Esophagus muscularis mucosa (tissue), 3 donors: ENCODE data around the gene LGALS16.

Source experiments
- CTCF ChIP-seq, 3 experiments: fragments of 200-600 bp in 2 of 3; fragments of 450-650 bp in 1 of 3; sonication (generic) in 2 of 3; IDR thresholded peaks; one replicate each; pipeline ENCODE4 v1.5.1; 2017 to 2019; ENCODE audit warnings: antibody characterized with exemption in 3 of 3, mild to moderate bottlenecking in 2 of 3, moderate library complexity in 1 of 3
- EP300 ChIP-seq: sonication (generic); formaldehyde crosslinking; IDR thresholded peaks from one replicate; pipeline ENCODE4 v1.6.1; 2017; ENCODE audit warnings: antibody characterized with exemption

DNA sequence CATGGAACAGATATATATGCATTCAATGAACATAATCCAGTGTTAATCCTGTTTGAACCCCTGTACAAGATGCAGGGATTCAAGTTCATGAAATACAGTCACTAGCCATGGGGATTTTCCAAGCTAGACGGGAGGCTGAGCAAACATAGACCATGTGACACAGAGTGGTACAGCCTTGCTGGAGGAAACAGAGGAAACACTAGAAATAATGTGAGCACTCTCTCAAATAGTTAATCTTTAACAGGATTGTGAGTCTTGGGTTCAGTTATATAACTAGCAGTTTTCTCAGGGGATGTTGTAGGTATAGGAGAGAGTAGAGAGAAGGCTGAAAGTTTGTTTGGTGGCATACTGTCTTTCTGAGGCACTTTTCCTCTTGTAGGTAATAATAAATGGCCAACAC is 13.9 kb upstream of the LGALS16 start:
- TF ChIP-seq CTCF (IDR thresholded peaks at IDR 0.05), result no peak
- no peak for TF ChIP-seq EP300
